Measurements from ENCODE around the gene CSTF3.
A peak's percentile ranks its signal among the peaks of the same experiment; 100 is the strongest.
"Not testable (repeated sequence)": the region's sequence is repeated elsewhere in the genome, so short reads cannot be mapped to it uniquely, and the experiment has no call there.

The CSTF3 gene

GRCh38 chr11:33161120-33162005 lies at the start of gene CSTF3:
Gene CSTF3 (minus strand): TSS chr11:33161480. CDS start chr11:33161325, 155 bp downstream.
- peak; percentile 98 for FAIRE-seq

- FAIRE-seq, result no peak
Measured at GRCh38 chr11:33208150-33208549, 46.9 kb upstream of the CSTF3 start.

- FAIRE-seq, result no peak
Measured at GRCh38 chr11:33207408-33207985, 46.2 kb upstream of the CSTF3 start.

- FAIRE-seq, result no peak
Measured at GRCh38 chr11:33197915-33198727, 36.8 kb upstream of the CSTF3 start.

- FAIRE-seq, result no peak
Measured at GRCh38 chr11:33195462-33196173, 34.3 kb upstream of the CSTF3 start.

- no peak for FAIRE-seq
Measured at GRCh38 chr11:33194455-33194854, 33.2 kb upstream of the CSTF3 start.

- no peak for FAIRE-seq
Measured at GRCh38 chr11:33191467-33191866, 30.2 kb upstream of the CSTF3 start.

- no peak for FAIRE-seq
Measured at GRCh38 chr11:33187998-33188722, 26.9 kb upstream of the CSTF3 start.

- no peak for FAIRE-seq
Measured at GRCh38 chr11:33185756-33186155, 24.5 kb upstream of the CSTF3 start.

GRCh38 chr11:33182246-33182878 lies 21.1 kb upstream of the CSTF3 start:
- FAIRE-seq, result no peak

- FAIRE-seq, result no peak
Measured at GRCh38 chr11:33179348-33179803, 18.1 kb upstream of the CSTF3 start.

GRCh38 chr11:33178443-33179180 lies 17.3 kb upstream of the CSTF3 start:
- FAIRE-seq, result no peak

GRCh38 chr11:33177676-33178336 lies 16.5 kb upstream of the CSTF3 start:
- FAIRE-seq, result no peak

GRCh38 chr11:33176760-33177159 lies 15.5 kb upstream of the CSTF3 start:
- FAIRE-seq, result not testable (repeated sequence)

GRCh38 chr11:33172996-33173395 lies 11.7 kb upstream of the CSTF3 start:
- FAIRE-seq, result no peak

GRCh38 chr11:33172345-33172744 lies 11.1 kb upstream of the CSTF3 start:
- FAIRE-seq, result no peak

GRCh38 chr11:33171251-33171650 lies 10.0 kb upstream of the CSTF3 start:
- FAIRE-seq, result no peak

- FAIRE-seq, result peak; percentile 84
Measured at GRCh38 chr11:33168709-33169200, 7.5 kb upstream of the CSTF3 start.

- no peak for FAIRE-seq
Measured at GRCh38 chr11:33162831-33163230, 1.6 kb upstream of the CSTF3 start.

GRCh38 chr11:33160587-33160986 lies 693 bp downstream of the CSTF3 start:
- FAIRE-seq, result no peak

All from endometrium (tissue), 2 donors.